NOMO-1 treated with DMSO at 0.1 percent for 48 hours (cell line): ENCODE data around the gene ANKRD27.

Experiments used
- DNase-seq: peaks from one replicate; lab custom pipeline; 2025; ENCODE audit not compliant: unreplicated experiment; lab: John Stamatoyannopoulos, UW

ANKRD27 gene

GRCh38 chr19:32563761-32564160, 111.2 kb downstream of the ANKRD27 start:
- DNase-seq = no peak

- DNase-seq = no peak
Measured at GRCh38 chr19:32558607-32559228, 116.3 kb downstream of the ANKRD27 start.

- no peak for DNase-seq
Measured at GRCh38 chr19:32555786-32556185, 119.2 kb downstream of the ANKRD27 start.

- DNase-seq = no peak
Measured at GRCh38 chr19:32550666-32551065, 124.3 kb downstream of the ANKRD27 start.
